ENCODE results near the gene AXIN2. TPM values are rescaled to one million over a fixed set of nuclear protein-coding genes. Genes with fewer than 3 reads are reported as not detected.

Gene AXIN2
- polyA plus RNA-seq, 1 donor from 2014 or later, result 26.7 TPM

GRCh38 chr17:65530523-65531255, 30.8 kb downstream of the AXIN2 start:
- Histone ChIP-seq H3K4me2 (ENCODE audit: low read length) (no peak overlapping the region), H3K36me3 (ENCODE audit: insufficient read depth, low read length) (peaks cover 22% of the 10 kb centered on the region), H3K9me3 (ENCODE audit: low read length) (no peaks in the 10 kb centered on the region), H3K27ac (ENCODE audit: low read length) (no peak overlapping the region), H3F3A (ENCODE audit: insufficient read depth, low read length, poor library complexity, severe bottlenecking) (no peaks in the 10 kb centered on the region), H3K27me3 (ENCODE audit: insufficient read depth, low read depth, low read length) (no peaks in the 10 kb centered on the region), H2AFZ (ENCODE audit: low read depth, low read length) (no peak overlapping the region), H3K79me2 (replicated peaks; ENCODE audit: insufficient read depth, low read length) (no peaks in the 10 kb centered on the region), H4K20me1 (ENCODE audit: insufficient read depth) (no peaks in the 10 kb centered on the region), H3K9me2 (ENCODE audit: insufficient read depth, low read length) (no peaks in the 10 kb centered on the region), H3K9ac (ENCODE audit: low read length) (no peak overlapping the region), H3K4me3 (ENCODE audit: low read length) (no peak overlapping the region)
- TF ChIP-seq REST (IDR thresholded peaks at IDR 0.05; ENCODE audit: borderline replicate concordance) (no peak), MXI1 (conservative IDR thresholded peaks at IDR 0.05; ENCODE audit: poor library complexity, severe bottlenecking) (no peak), TAF1 (IDR thresholded peaks at IDR 0.05; ENCODE audit: low read depth) (no peak), RAD21 (conservative IDR thresholded peaks at IDR 0.05) (no peak), SMC3 (conservative IDR thresholded peaks at IDR 0.05; ENCODE audit: poor library complexity) (no peak), EZH2 (IDR thresholded peaks at IDR 0.05; ENCODE audit: borderline replicate concordance, insufficient read depth, low read length, poor library complexity, severe bottlenecking) (no peak), EP300 (conservative IDR thresholded peaks at IDR 0.05; ENCODE audit: poor library complexity, severe bottlenecking) (no peak), POLR2AphosphoS5 (IDR thresholded peaks at IDR 0.05) (no peak)
- TF ChIP-seq, protein P1, sequence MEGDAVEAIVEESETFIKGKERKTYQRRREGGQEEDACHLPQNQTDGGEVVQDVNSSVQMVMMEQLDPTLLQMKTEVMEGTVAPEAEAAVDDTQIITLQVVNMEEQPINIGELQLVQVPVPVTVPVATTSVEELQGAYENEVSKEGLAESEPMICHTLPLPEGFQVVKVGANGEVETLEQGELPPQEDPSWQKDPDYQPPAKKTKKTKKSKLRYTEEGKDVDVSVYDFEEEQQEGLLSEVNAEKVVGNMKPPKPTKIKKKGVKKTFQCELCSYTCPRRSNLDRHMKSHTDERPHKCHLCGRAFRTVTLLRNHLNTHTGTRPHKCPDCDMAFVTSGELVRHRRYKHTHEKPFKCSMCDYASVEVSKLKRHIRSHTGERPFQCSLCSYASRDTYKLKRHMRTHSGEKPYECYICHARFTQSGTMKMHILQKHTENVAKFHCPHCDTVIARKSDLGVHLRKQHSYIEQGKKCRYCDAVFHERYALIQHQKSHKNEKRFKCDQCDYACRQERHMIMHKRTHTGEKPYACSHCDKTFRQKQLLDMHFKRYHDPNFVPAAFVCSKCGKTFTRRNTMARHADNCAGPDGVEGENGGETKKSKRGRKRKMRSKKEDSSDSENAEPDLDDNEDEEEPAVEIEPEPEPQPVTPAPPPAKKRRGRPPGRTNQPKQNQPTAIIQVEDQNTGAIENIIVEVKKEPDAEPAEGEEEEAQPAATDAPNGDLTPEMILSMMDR (IDR thresholded peaks at IDR 0.05; ENCODE audit: poor library complexity, severe bottlenecking), result no peak

GRCh38 chr17:65529761-65530522, 31.5 kb downstream of the AXIN2 start:
- TF ChIP-seq POLR2AphosphoS5 (IDR thresholded peaks at IDR 0.05), result no peak
- no peak for TF ChIP-seq RAD21 (conservative IDR thresholded peaks at IDR 0.05)
- no peak for TF ChIP-seq REST (IDR thresholded peaks at IDR 0.05; ENCODE audit: borderline replicate concordance)
- no peak for TF ChIP-seq EP300 (conservative IDR thresholded peaks at IDR 0.05; ENCODE audit: poor library complexity, severe bottlenecking)
- TF ChIP-seq EZH2 (IDR thresholded peaks at IDR 0.05; ENCODE audit: borderline replicate concordance, insufficient read depth, low read length, poor library complexity, severe bottlenecking), result no peak
- TF ChIP-seq MXI1 (conservative IDR thresholded peaks at IDR 0.05; ENCODE audit: poor library complexity, severe bottlenecking), result no peak
- no peak for TF ChIP-seq SMC3 (conservative IDR thresholded peaks at IDR 0.05; ENCODE audit: poor library complexity)
- TF ChIP-seq TAF1 (IDR thresholded peaks at IDR 0.05; ENCODE audit: low read depth), result no peak
- TF ChIP-seq, protein P1 (IDR thresholded peaks at IDR 0.05; ENCODE audit: poor library complexity, severe bottlenecking), result no peak
- H3K27ac ChIP-seq (ENCODE audit: low read length), result no peak overlapping the region
- H3K27me3 ChIP-seq (ENCODE audit: insufficient read depth, low read depth, low read length), result no peaks in the 10 kb centered on the region
- H3K9me2 ChIP-seq (ENCODE audit: insufficient read depth, low read length), result no peaks in the 10 kb centered on the region
- H3K4me2 ChIP-seq (ENCODE audit: low read length), result no peak overlapping the region
- H3K9me3 ChIP-seq (ENCODE audit: low read length), result no peaks in the 10 kb centered on the region
- no peaks in the 10 kb centered on the region for H3F3A ChIP-seq (ENCODE audit: insufficient read depth, low read length, poor library complexity, severe bottlenecking)
- no peak overlapping the region for H2AFZ ChIP-seq (ENCODE audit: low read depth, low read length)
- peaks cover 22% of the 10 kb centered on the region for H3K36me3 ChIP-seq (ENCODE audit: insufficient read depth, low read length)
- no peak overlapping the region for H3K9ac ChIP-seq (ENCODE audit: low read length)
- H3K4me3 ChIP-seq (ENCODE audit: low read length), result no peak overlapping the region
- no peaks in the 10 kb centered on the region for H4K20me1 ChIP-seq (ENCODE audit: insufficient read depth)
- H3K79me2 ChIP-seq (replicated peaks; ENCODE audit: insufficient read depth, low read length), result no peaks in the 10 kb centered on the region
